ENCODE results near the gene KCNJ6. TPM values are rescaled to one million over a fixed set of nuclear protein-coding genes. Genes with fewer than 3 reads are reported as not detected.

Gene KCNJ6
- total and polyA plus RNA-seq, 4 donors = 0.01 TPM; not detected in 3

GRCh38 chr21:37827913-37828312 is 88.3 kb downstream of the KCNJ6 start (continued):
- TF ChIP-seq EGR1 (IDR thresholded peaks at IDR 0.05; ENCODE audit: low read depth in 2 of 2) = no peak
- TF ChIP-seq JUND (IDR thresholded peaks at IDR 0.05) = no peak
- no peak for TF ChIP-seq HNF4A (conservative IDR thresholded peaks at IDR 0.05)
- no peak for TF ChIP-seq HNF4G (IDR thresholded peaks at IDR 0.05)
- TF ChIP-seq, protein P1, sequence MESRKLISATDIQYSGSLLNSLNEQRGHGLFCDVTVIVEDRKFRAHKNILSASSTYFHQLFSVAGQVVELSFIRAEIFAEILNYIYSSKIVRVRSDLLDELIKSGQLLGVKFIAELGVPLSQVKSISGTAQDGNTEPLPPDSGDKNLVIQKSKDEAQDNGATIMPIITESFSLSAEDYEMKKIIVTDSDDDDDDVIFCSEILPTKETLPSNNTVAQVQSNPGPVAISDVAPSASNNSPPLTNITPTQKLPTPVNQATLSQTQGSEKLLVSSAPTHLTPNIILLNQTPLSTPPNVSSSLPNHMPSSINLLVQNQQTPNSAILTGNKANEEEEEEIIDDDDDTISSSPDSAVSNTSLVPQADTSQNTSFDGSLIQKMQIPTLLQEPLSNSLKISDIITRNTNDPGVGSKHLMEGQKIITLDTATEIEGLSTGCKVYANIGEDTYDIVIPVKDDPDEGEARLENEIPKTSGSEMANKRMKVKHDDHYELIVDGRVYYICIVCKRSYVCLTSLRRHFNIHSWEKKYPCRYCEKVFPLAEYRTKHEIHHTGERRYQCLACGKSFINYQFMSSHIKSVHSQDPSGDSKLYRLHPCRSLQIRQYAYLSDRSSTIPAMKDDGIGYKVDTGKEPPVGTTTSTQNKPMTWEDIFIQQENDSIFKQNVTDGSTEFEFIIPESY (IDR thresholded peaks at IDR 0.05) = no peak
- no peak for TF ChIP-seq GABPA (IDR thresholded peaks at IDR 0.05 in 1 of 2, conservative IDR thresholded peaks at IDR 0.05 in 1 of 2)
- no peak for TF ChIP-seq RAD21 (IDR thresholded peaks at IDR 0.05)
- no peak for TF ChIP-seq FOXA2 (IDR thresholded peaks at IDR 0.05)
- no peak for TF ChIP-seq FOXA1 (IDR thresholded peaks at IDR 0.05)

GRCh38 chr21:37821786-37822450 is 94.3 kb downstream of the KCNJ6 start:
- DNase-seq (ENCODE audit: low spot score) = no peak
- no peaks in the 10 kb centered on the region for H3K9me3 ChIP-seq (ENCODE audit: control insufficient read depth in 4 of 4, low read length in 3 of 4)
- WGBS = 52% methylated on average over 3 of the region's 3 CpGs
- H3K4me3 ChIP-seq (ENCODE audit: low read depth in 1 of 3, low read length in 3 of 3) = no peak overlapping the region
- no peak overlapping the region for H3K27ac ChIP-seq (ENCODE audit: low read depth in 1 of 2, low read length in 2 of 2)
- no peaks in the 10 kb centered on the region for H3K36me3 ChIP-seq (ENCODE audit: control insufficient read depth in 4 of 4, insufficient read depth in 3 of 4, low read depth in 1 of 4, low read length in 3 of 4)
- no peaks in the 10 kb centered on the region for H3K4me1 ChIP-seq (ENCODE audit: control insufficient read depth in 4 of 4, insufficient read depth in 4 of 4, low read length in 3 of 4)
- no peak overlapping the region for H3K9ac ChIP-seq (ENCODE audit: low read depth in 1 of 2, low read length in 2 of 2)
- TF ChIP-seq JUND (IDR thresholded peaks at IDR 0.05) (no peak), FOXA1 (IDR thresholded peaks at IDR 0.05) (no peak), YY1 (IDR thresholded peaks at IDR 0.05) (no peak), GABPA (IDR thresholded peaks at IDR 0.05 in 1 of 2, conservative IDR thresholded peaks at IDR 0.05 in 1 of 2) (no peak), EGR1 (IDR thresholded peaks at IDR 0.05; ENCODE audit: low read depth in 2 of 2) (no peak), RXRA (IDR thresholded peaks at IDR 0.05) (no peak), FOXA2 (IDR thresholded peaks at IDR 0.05) (no peak), RAD21 (IDR thresholded peaks at IDR 0.05) (no peak), TAF1 (conservative IDR thresholded peaks at IDR 0.05) (no peak), SP1 (IDR thresholded peaks at IDR 0.05) (no peak), HNF4A (conservative IDR thresholded peaks at IDR 0.05) (no peak), NR2F2 (IDR thresholded peaks at IDR 0.05) (no peak), ATF3 (IDR thresholded peaks at IDR 0.05) (no peak), HNF4G (IDR thresholded peaks at IDR 0.05) (no peak)
- TF ChIP-seq, protein P2, sequence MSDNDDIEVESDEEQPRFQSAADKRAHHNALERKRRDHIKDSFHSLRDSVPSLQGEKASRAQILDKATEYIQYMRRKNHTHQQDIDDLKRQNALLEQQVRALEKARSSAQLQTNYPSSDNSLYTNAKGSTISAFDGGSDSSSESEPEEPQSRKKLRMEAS (IDR thresholded peaks at IDR 0.05) = no peak
- TF ChIP-seq, protein P1 (IDR thresholded peaks at IDR 0.05) = no peak
- TF ChIP-seq, protein P3, sequence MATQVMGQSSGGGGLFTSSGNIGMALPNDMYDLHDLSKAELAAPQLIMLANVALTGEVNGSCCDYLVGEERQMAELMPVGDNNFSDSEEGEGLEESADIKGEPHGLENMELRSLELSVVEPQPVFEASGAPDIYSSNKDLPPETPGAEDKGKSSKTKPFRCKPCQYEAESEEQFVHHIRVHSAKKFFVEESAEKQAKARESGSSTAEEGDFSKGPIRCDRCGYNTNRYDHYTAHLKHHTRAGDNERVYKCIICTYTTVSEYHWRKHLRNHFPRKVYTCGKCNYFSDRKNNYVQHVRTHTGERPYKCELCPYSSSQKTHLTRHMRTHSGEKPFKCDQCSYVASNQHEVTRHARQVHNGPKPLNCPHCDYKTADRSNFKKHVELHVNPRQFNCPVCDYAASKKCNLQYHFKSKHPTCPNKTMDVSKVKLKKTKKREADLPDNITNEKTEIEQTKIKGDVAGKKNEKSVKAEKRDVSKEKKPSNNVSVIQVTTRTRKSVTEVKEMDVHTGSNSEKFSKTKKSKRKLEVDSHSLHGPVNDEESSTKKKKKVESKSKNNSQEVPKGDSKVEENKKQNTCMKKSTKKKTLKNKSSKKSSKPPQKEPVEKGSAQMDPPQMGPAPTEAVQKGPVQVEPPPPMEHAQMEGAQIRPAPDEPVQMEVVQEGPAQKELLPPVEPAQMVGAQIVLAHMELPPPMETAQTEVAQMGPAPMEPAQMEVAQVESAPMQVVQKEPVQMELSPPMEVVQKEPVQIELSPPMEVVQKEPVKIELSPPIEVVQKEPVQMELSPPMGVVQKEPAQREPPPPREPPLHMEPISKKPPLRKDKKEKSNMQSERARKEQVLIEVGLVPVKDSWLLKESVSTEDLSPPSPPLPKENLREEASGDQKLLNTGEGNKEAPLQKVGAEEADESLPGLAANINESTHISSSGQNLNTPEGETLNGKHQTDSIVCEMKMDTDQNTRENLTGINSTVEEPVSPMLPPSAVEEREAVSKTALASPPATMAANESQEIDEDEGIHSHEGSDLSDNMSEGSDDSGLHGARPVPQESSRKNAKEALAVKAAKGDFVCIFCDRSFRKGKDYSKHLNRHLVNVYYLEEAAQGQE (IDR thresholded peaks at IDR 0.05) = no peak
- TF ChIP-seq, protein P4, sequence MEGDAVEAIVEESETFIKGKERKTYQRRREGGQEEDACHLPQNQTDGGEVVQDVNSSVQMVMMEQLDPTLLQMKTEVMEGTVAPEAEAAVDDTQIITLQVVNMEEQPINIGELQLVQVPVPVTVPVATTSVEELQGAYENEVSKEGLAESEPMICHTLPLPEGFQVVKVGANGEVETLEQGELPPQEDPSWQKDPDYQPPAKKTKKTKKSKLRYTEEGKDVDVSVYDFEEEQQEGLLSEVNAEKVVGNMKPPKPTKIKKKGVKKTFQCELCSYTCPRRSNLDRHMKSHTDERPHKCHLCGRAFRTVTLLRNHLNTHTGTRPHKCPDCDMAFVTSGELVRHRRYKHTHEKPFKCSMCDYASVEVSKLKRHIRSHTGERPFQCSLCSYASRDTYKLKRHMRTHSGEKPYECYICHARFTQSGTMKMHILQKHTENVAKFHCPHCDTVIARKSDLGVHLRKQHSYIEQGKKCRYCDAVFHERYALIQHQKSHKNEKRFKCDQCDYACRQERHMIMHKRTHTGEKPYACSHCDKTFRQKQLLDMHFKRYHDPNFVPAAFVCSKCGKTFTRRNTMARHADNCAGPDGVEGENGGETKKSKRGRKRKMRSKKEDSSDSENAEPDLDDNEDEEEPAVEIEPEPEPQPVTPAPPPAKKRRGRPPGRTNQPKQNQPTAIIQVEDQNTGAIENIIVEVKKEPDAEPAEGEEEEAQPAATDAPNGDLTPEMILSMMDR (IDR thresholded peaks at IDR 0.05; ENCODE audit: low read depth, low read length, missing input control) = no peak
- H3K27me3 ChIP-seq (ENCODE audit: control insufficient read depth in 4 of 4, insufficient read depth in 4 of 4, low read length in 3 of 4) = peaks cover 0 to 12% (median 0%) of the 10 kb centered on the region in 4 donors

All from liver (tissue), 9 donors.